Mesenchymal stem cell (in vitro differentiated cells and primary cell): ENCODE data around the gene CST3.

Experiments
- DNase-seq: peaks from one replicate; pipeline ENCODE4 v3.0.0-alpha.2; 2013
- H2AFZ ChIP-seq: one replicate; pipeline ENCODE4 v1.6.1; 2013; ENCODE audit warnings: low read depth, mild to moderate bottlenecking, control low read depth, inconsistent platforms, low read length, moderate library complexity
- H2AK5ac ChIP-seq: 2 replicates; pipeline ENCODE4 v1.6.1; 2013; ENCODE audit warnings: low read length, moderate library complexity, mild to moderate bottlenecking, inconsistent platforms; ENCODE audit not compliant: severe bottlenecking
- H2BK120ac ChIP-seq: one replicate; pipeline ENCODE4 v1.6.1; 2013; ENCODE audit warnings: low read depth, mild to moderate bottlenecking, inconsistent platforms, low read length, moderate library complexity
- H2BK12ac ChIP-seq, 2 experiments: one replicate each; pipeline ENCODE4 v1.6.1; 2013; ENCODE audit warnings: inconsistent platforms in 2 of 2, low read length in 2 of 2, mild to moderate bottlenecking in 2 of 2, moderate library complexity in 2 of 2, control low read depth in 1 of 2
- H2BK15ac ChIP-seq: one replicate; pipeline ENCODE4 v1.6.1; 2013; ENCODE audit warnings: mild to moderate bottlenecking, low read depth, inconsistent platforms; ENCODE audit not compliant: poor library complexity, severe bottlenecking
- H2BK5ac ChIP-seq: 2 replicates; pipeline ENCODE4 v1.6.1; 2013; ENCODE audit warnings: low read depth, mild to moderate bottlenecking, low read length, control low read depth, inconsistent platforms; ENCODE audit not compliant: poor library complexity, severe bottlenecking
- H3K14ac ChIP-seq, 2 experiments: one replicate each; pipeline ENCODE4 v1.6.1; 2013; ENCODE audit warnings: inconsistent platforms in 2 of 2, low read length in 2 of 2, control low read depth in 1 of 2, mild to moderate bottlenecking in 1 of 2, moderate library complexity in 1 of 2
- H3K18ac ChIP-seq, 2 experiments: one replicate each; pipeline ENCODE4 v1.6.1; 2013; ENCODE audit warnings: inconsistent platforms in 2 of 2, low read length in 2 of 2, control low read depth in 1 of 2, low read depth in 1 of 2, mild to moderate bottlenecking in 1 of 2
- H3K23ac ChIP-seq, 2 experiments: one replicate each; pipeline ENCODE4 v1.6.1; 2013; ENCODE audit warnings: inconsistent platforms in 2 of 2, low read length in 2 of 2, mild to moderate bottlenecking in 2 of 2, moderate library complexity in 2 of 2, control low read depth in 1 of 2
- H3K27ac ChIP-seq: 2 replicates; pipeline ENCODE4 v1.5.1; 2013; ENCODE audit warnings: mild to moderate bottlenecking, moderate library complexity, low read length, control low read depth, inconsistent platforms; ENCODE audit not compliant: poor library complexity, severe bottlenecking
- H3K27me3 ChIP-seq, 2 experiments: 2 replicates each; pipeline versions ENCODE4 v1.6.1 to v1.7.0; 2013; ENCODE audit warnings: low read length in 2 of 2, mild to moderate bottlenecking in 2 of 2, moderate library complexity in 2 of 2, control low read depth in 1 of 2, inconsistent platforms in 1 of 2; ENCODE audit not compliant: control insufficient read depth in 1 of 2, insufficient read depth in 1 of 2
- H3K36me3 ChIP-seq, 2 experiments: 2 replicates each; pipeline versions ENCODE4 v1.6.1 to v1.7.0; 2013; ENCODE audit warnings: low read length in 2 of 2, control low read depth in 1 of 2, inconsistent platforms in 1 of 2, low read depth in 1 of 2, mild to moderate bottlenecking in 1 of 2; ENCODE audit not compliant: insufficient read depth in 2 of 2, control insufficient read depth in 1 of 2
- H3K4ac ChIP-seq, 2 experiments: one replicate each; pipeline ENCODE4 v1.6.1; 2013; ENCODE audit warnings: inconsistent platforms in 2 of 2, low read length in 2 of 2, mild to moderate bottlenecking in 2 of 2, moderate library complexity in 2 of 2, control low read depth in 1 of 2, low read depth in 1 of 2
- H3K4me1 ChIP-seq: 2 replicates; pipeline ENCODE4 v1.6.1; 2013; ENCODE audit warnings: low read depth, low read length, control low read depth; ENCODE audit not compliant: control insufficient read depth, insufficient read depth
- H3K4me2 ChIP-seq: 2 replicates; pipeline ENCODE4 v1.6.1; 2013; ENCODE audit warnings: low read length, mild to moderate bottlenecking, inconsistent platforms; ENCODE audit not compliant: poor library complexity, severe bottlenecking
- H3K4me3 ChIP-seq, 2 experiments: 2 replicates each; pipeline versions ENCODE4 v1.5.1 to v1.7.0; 2013; ENCODE audit warnings: low read length in 2 of 2, mild to moderate bottlenecking in 2 of 2, control low read depth in 1 of 2, low read depth in 1 of 2; ENCODE audit not compliant: insufficient read depth in 1 of 2
- H3K79me1 ChIP-seq: replicated peaks from 2 replicates; pipeline ENCODE4 v1.6.1; 2013; ENCODE audit warnings: mild to moderate bottlenecking, control low read depth, low read length, inconsistent platforms; ENCODE audit not compliant: poor library complexity, severe bottlenecking
- H3K9ac ChIP-seq: 2 replicates; pipeline ENCODE4 v1.7.0; 2013; ENCODE audit warnings: mild to moderate bottlenecking, low read length, moderate library complexity
- H3K9me3 ChIP-seq: 2 replicates; pipeline ENCODE4 v1.7.0; 2013; ENCODE audit warnings: mild to moderate bottlenecking, low read length; ENCODE audit not compliant: control insufficient read depth
- H4K8ac ChIP-seq: one replicate; pipeline ENCODE4 v1.6.1; 2013; ENCODE audit warnings: inconsistent platforms, mild to moderate bottlenecking, low read length, moderate library complexity
- H4K91ac ChIP-seq: one replicate; pipeline ENCODE4 v1.6.1; 2013; ENCODE audit warnings: mild to moderate bottlenecking, low read length, inconsistent platforms
- WGBS: methylation state at CpG from one replicate; pipeline ENCODE4 v1.1.7; 2013; ENCODE audit warnings: mixed read lengths; 5-methylcytosine and 5-hydroxymethylcytosine counted together

Gene CST3

DNA sequence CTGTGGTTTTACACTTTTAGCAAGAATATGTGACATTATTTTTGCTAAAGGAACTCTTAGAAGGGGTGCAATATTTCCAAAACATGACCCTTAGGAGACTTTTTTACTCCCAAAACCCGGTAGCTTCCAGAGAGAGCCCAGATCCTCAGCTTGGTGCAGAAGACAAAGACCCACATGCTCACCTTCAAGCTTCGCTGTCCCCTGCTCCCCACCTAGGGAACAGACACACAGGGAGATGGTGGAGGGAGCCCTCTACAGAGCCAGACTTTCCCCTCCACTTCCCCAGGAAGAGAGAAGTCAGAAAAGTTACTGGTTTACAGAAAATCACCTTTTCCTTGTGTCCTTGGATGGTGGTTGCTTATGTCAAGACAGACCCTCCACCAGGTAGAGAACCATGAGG lies 46.1 kb upstream of the CST3 start:
- Histone ChIP-seq H4K8ac (no peak overlapping the region), H2BK15ac (no peak overlapping the region), H2BK120ac (no peak overlapping the region), H3K18ac (no peak overlapping the region), H3K9me3 (no peaks in the 10 kb centered on the region), H3K79me1 (no peaks in the 10 kb centered on the region), H3K23ac (no peak overlapping the region), H3K9ac (no peak overlapping the region), H3K4me1 (peaks cover 6% of the 10 kb centered on the region), H4K91ac (no peak overlapping the region), H2BK5ac (no peak overlapping the region), H3K27ac (no peak overlapping the region), H2BK12ac (no peak overlapping the region), H3K36me3 (no peaks in the 10 kb centered on the region), H3K4ac (no peak overlapping the region), H2AK5ac (no peak overlapping the region), H3K14ac (no peak overlapping the region), H2AFZ (no peak overlapping the region), H3K4me3 (no peak overlapping the region), H3K4me2 (no peak overlapping the region), H3K27me3 (peaks cover 0 to 12% of the 10 kb centered on the region in 2 experiments)
- no peak for DNase-seq
- WGBS = 100% methylated on average over 1 of the region's 2 CpGs

DNA sequence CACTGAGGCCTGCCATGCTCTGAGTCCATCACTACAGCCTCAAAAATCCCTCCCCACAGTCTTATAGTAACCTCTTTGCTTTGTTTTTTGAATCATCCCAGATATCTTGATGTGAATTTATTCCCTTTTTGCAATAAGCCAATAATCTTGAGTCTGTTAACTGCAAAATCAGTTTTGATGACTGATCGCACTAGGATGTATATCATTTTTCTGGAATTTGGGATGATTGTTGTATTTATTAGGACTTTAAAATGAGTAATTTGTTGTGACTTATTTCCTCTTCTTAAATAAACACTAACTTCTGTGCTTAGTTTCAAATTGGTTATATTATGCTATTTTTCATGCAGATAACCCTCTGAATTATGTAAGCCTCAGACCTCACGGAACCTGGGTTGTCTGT lies 45.5 kb upstream of the CST3 start:
- peaks cover 6% of the 10 kb centered on the region for H3K4me1 ChIP-seq
- H2AFZ ChIP-seq = no peak overlapping the region
- no peak overlapping the region for H2BK5ac ChIP-seq
- no peak overlapping the region for H3K14ac ChIP-seq
- no peak overlapping the region for H4K8ac ChIP-seq
- H2BK15ac ChIP-seq = no peak overlapping the region
- H3K18ac ChIP-seq = no peak overlapping the region
- DNase-seq = no peak
- H2BK120ac ChIP-seq = no peak overlapping the region
- H3K23ac ChIP-seq = no peak overlapping the region
- H3K9me3 ChIP-seq = no peaks in the 10 kb centered on the region
- H3K4me2 ChIP-seq = no peak overlapping the region
- H3K4me3 ChIP-seq = no peak overlapping the region
- peaks cover 0 to 11% of the 10 kb centered on the region in 2 experiments for H3K27me3 ChIP-seq
- H3K9ac ChIP-seq = no peak overlapping the region
- H2AK5ac ChIP-seq = no peak overlapping the region
- H3K36me3 ChIP-seq = no peaks in the 10 kb centered on the region
- no peak overlapping the region for H3K27ac ChIP-seq
- H3K4ac ChIP-seq = no peak overlapping the region
- H3K79me1 ChIP-seq = no peaks in the 10 kb centered on the region
- H2BK12ac ChIP-seq = no peak overlapping the region
- H4K91ac ChIP-seq = no peak overlapping the region
- 36% methylated on average over 1 of the region's 2 CpGs for WGBS

DNA sequence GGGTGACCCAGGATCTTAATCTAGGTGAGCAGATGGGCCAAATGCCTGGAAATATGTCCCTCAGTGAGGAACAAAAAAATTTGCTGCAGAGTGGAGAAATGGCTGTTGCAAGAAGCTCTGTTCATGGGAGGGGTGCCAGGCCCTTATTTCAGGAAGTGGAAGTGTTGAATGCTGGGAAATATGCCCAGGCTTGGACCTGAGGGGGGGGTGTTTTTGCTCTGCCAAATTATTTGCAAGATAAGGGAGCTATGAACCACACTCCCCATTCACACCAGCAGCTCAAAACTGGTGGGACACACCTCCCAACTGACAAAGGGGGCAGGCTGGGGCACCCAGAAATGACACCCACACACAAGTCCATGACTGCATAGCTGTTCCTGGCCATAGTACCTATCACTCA lies 42.4 kb upstream of the CST3 start:
- H3K79me1 ChIP-seq = no peaks in the 10 kb centered on the region
- H2BK5ac ChIP-seq = no peak overlapping the region
- no peak overlapping the region for H3K27ac ChIP-seq
- H3K4me1 ChIP-seq = peaks cover 1% of the 10 kb centered on the region
- no peak overlapping the region for H3K18ac ChIP-seq
- H2BK12ac ChIP-seq = no peak overlapping the region
- no peaks in the 10 kb centered on the region for H3K36me3 ChIP-seq
- H3K4me2 ChIP-seq = no peak overlapping the region
- H2AFZ ChIP-seq = no peak overlapping the region
- H4K8ac ChIP-seq = no peak overlapping the region
- H2BK120ac ChIP-seq = no peak overlapping the region
- no peak overlapping the region for H3K14ac ChIP-seq
- no peak overlapping the region for H4K91ac ChIP-seq
- H3K9me3 ChIP-seq = no peaks in the 10 kb centered on the region
- no peak overlapping the region for H3K9ac ChIP-seq
- no peak overlapping the region for H2BK15ac ChIP-seq
- H3K23ac ChIP-seq = no peak overlapping the region
- DNase-seq = no peak
- H3K27me3 ChIP-seq = peaks cover 0 to 9% of the 10 kb centered on the region in 2 experiments
- no peak overlapping the region for H2AK5ac ChIP-seq
- no peak overlapping the region for H3K4me3 ChIP-seq
- no peak overlapping the region for H3K4ac ChIP-seq

DNA sequence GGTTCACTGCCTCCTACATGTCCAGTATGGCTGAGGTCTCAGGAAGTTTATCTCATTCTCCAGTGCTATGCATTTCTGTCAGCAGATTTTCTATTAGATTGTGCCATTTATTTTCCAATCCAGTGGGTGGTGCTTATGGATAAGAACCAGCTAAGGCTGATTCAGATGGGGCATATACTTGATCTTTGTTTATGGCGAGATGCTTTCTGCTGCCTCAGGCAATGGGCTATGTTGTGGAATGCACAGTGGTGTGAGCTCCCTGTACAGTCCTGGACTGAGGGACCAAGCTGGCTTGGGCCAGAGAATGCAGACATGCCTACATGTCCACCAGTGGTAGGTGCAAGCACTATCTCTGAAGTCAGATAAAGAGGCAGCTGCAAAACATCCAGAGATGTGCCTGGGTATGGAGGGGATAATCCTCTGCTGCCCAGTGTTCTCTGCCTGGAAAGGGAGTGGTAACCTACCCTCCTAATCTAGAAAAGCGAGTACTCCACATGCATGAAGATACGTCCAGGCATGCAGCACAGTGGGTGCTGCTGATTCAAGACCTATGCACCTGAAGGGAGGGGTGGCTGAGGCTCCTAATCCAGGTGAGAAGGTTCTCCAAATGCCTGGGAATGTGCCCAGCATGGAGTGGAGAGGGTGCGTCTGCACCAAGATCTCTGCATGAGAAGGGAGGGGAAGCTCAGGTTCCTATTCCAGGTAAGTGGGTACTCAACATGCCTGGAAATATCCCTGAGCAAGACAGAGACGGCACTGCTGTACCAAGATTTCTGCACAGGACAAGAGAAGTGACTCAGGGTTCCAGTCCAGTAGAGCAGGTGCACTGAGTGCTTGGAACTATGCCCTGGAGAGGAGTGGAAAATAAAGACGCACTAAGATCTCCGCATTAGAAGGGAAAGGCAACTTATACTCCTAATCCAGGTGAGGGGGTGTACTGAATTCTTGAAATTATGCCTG lies 41.7 kb upstream of the CST3 start:
- no peak overlapping the region for H4K91ac ChIP-seq
- no peaks in the 10 kb centered on the region for H3K4me1 ChIP-seq
- no peak overlapping the region for H4K8ac ChIP-seq
- H3K23ac ChIP-seq = no peak overlapping the region
- H3K27me3 ChIP-seq = peaks cover 0 to 2% of the 10 kb centered on the region in 2 experiments
- H3K4me3 ChIP-seq = no peak overlapping the region
- no peak overlapping the region for H3K9ac ChIP-seq
- no peak for DNase-seq
- H3K18ac ChIP-seq = no peak overlapping the region
- no peak overlapping the region for H3K27ac ChIP-seq
- WGBS = 96% methylated on average over 7 of the region's 7 CpGs
- H2BK5ac ChIP-seq = no peak overlapping the region
- no peak overlapping the region for H2AFZ ChIP-seq
- H2BK120ac ChIP-seq = no peak overlapping the region
- no peak overlapping the region for H3K4me2 ChIP-seq
- H3K9me3 ChIP-seq = no peaks in the 10 kb centered on the region
- no peak overlapping the region for H2BK15ac ChIP-seq
- H3K4ac ChIP-seq = no peak overlapping the region
- H2BK12ac ChIP-seq = no peak overlapping the region
- H3K14ac ChIP-seq = no peak overlapping the region
- H3K79me1 ChIP-seq = no peaks in the 10 kb centered on the region
- no peak overlapping the region for H2AK5ac ChIP-seq
- H3K36me3 ChIP-seq = no peaks in the 10 kb centered on the region
